Fibroblast of villous mesenchyme (primary cell): ENCODE data around the gene C10orf67. TPM values are rescaled to one million over a fixed set of nuclear protein-coding genes. Genes with fewer than 3 reads are reported as not detected.

Experiments
- DNase-seq: peaks from one replicate; pipeline ENCODE4 v3.0.0-alpha.2; 2010; ENCODE audit warnings: low read depth
- H3K4me3 ChIP-seq: 2 replicates; pipeline ENCODE4 v1.5.1; 2011; ENCODE audit warnings: low read depth, mild to moderate bottlenecking, low read length
- CTCF ChIP-seq: IDR thresholded peaks from 2 replicates; pipeline ENCODE4 v1.5.1; 2012; ENCODE audit warnings: low read depth, mild to moderate bottlenecking, low read length; ENCODE audit not compliant: insufficient read depth
- small RNA-seq: library from RNA; depleted of rRNA; stranded (forward); fragments of <200 nt; gene quantifications from one replicate; pipeline ENCODE3, GENCODE V24; 2012
- total RNA-seq: library from RNA; depleted of rRNA; stranded (reverse); fragments of >200 nt; gene quantifications from 2 replicates; pipeline ENCODE4 v1.2.3, GENCODE V29; 2012

The C10orf67 gene
- total RNA-seq, 1 donor, result under 0.01 TPM

- no peak for TF ChIP-seq CTCF
- no peak overlapping the region for H3K4me3 ChIP-seq
- DNase-seq, result peak; percentile 37
These were observed 173.2 kb downstream of the C10orf67 start for GRCh38 chr10:23171232-23171876.

- TF ChIP-seq CTCF, result peak; percentile 87
- H3K4me3 ChIP-seq, result no peak overlapping the region
- peak; percentile 63 for DNase-seq
These were observed 186.2 kb downstream of the C10orf67 start for GRCh38 chr10:23158370-23158769.

GRCh38 chr10:23157691-23158369, 186.8 kb downstream of the C10orf67 start:
- DNase-seq, result peak; percentile 48
- no peak for TF ChIP-seq CTCF
- no peak overlapping the region for H3K4me3 ChIP-seq

GRCh38 chr10:23157239-23157681, 187.3 kb downstream of the C10orf67 start:
- no peak for DNase-seq
- H3K4me3 ChIP-seq, result no peak overlapping the region
- no peak for TF ChIP-seq CTCF

- no peak for DNase-seq
- H3K4me3 ChIP-seq, result no peak overlapping the region
- TF ChIP-seq CTCF, result no peak
These were observed 188.0 kb downstream of the C10orf67 start for GRCh38 chr10:23156447-23157150.

- no peak overlapping the region for H3K4me3 ChIP-seq
- no peak for TF ChIP-seq CTCF
- peak; percentile 4 for DNase-seq
These were observed 189.4 kb downstream of the C10orf67 start for GRCh38 chr10:23155169-23155568.

Small RNA genes within 50 kb of the gene (small RNA-seq; reads per million reads assigned to genes)
- gene MIR1254-2 (not detected), gene RF00561 (not detected)

Other genes with a start within 250 kb of the C10orf67 start
- 11.9 and 15.1 TPM in 2 replicates for gene MSRB2, start 249.2 kb downstream of the C10orf67 start, total RNA-seq
- gene PTF1A, start 152.5 kb downstream of the C10orf67 start, total RNA-seq, result not detected in 2 replicates
- gene OTUD1, start 94.3 kb upstream of the C10orf67 start, total RNA-seq, result 5.2 and 6.0 TPM in 2 replicates